DMS114 treated with DMSO at 0.1 percent for 48 hours (cell line): ENCODE measurements around the gene TMEM233.
"Not testable (repeated sequence)": the region's sequence is repeated elsewhere in the genome, so short reads cannot be mapped to it uniquely, and the experiment has no call there.

Experiments used
- DNase-seq: peaks from one replicate; lab custom pipeline; 2025; ENCODE audit not compliant: unreplicated experiment; lab: John Stamatoyannopoulos, UW

Gene TMEM233

DNA sequence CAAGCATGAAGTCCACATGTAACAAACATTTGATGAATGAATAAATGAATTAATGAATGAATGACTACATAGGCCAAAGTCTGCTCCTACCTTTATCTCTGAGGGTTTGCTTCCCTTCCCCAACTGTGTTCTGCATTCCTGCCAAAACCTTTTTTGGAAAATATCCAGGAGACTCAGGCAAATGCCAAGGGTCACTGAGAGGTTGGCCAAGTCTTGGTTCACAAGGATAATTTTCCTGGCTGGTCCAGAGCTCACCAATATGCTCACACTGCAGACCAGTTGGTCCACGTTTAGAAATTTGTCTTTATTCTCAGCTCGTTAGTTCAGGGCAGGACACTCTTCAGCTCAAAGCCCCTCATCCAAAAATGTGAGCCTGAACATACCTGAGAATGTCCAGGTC lies 10.2 kb downstream of the TMEM233 start:
- no peak for DNase-seq

GRCh38 chr12:119609358-119609757 lies 15.8 kb downstream of the TMEM233 start:
- no peak for DNase-seq

GRCh38 chr12:119613319-119613936 lies 19.9 kb downstream of the TMEM233 start:
- no peak for DNase-seq

- no peak for DNase-seq
Measured at GRCh38 chr12:119614705-119615104, 21.1 kb downstream of the TMEM233 start.

- no peak for DNase-seq
Measured at GRCh38 chr12:119615518-119616475, 22.2 kb downstream of the TMEM233 start.

GRCh38 chr12:119618328-119618896 lies 24.8 kb downstream of the TMEM233 start:
- DNase-seq = not testable (repeated sequence)

DNA sequence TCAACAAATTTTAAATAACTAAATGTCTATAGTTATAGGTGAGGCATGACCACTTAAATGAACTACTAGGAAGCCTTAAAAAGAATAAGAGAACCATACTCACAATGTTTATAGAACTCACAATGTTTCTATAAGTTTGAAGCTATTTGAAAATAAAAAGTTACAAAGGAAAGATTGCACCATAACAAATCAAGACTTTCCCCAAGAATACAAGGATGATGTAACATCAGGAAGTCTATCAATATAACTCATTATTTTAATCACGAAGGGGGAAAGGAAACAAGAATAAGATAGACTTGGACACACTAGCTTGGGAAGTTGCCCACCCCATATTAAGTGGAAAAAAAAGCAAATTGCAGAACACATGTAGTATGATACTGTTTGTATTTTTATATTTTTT lies 26.9 kb downstream of the TMEM233 start:
- DNase-seq = no peak

GRCh38 chr12:119621878-119622277 lies 28.3 kb downstream of the TMEM233 start:
- no peak for DNase-seq

DNA sequence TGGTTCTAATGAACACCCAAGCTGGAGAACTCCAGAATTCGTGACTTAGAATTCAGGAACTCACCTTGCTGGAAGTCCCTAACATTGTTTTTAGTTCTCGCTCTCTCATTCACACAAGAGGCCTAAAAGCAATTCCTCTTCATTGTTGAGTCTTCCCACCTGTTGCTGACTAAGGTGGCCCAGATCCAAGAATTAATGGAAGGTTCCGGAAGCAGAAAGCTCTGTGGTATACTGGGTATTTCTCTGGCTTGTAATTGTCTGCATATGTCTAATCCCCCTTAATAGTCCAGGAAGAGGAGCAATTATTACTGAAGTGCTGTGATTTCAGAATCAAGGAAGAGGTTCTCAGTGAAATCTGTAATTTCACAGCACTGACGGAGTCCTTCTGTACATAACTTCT lies 31.4 kb downstream of the TMEM233 start:
- no peak for DNase-seq

DNA sequence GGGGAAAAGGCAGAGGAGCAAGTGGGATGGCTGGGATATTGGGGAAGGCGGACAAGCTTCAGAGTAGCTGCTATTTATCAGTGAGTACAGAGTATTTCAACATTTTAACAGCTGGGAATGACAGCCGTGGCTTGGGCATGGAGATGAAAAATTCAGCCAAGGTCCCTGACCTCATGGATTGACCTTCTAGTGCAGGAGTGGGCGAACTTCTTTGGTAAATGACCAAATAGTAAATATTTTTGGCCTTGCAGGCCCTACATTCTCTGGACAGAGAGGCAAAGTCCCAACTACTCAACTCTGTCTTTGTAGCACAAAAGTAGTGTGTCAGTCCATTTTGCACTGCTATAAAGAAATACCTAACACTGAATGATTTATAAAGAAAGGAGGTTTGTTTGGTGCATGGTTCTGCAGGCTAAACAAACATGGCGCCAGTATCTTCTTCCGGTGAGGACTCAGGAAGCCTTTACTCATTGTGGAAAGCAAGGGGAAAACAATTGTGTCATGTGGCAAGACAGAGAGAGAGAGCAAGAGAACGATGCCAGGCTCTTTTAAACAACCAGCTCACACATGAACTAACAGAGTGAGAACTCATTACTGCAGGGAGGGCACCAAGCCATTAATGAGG lies 33.6 kb downstream of the TMEM233 start:
- no peak for DNase-seq

- no peak for DNase-seq
Measured at GRCh38 chr12:119627686-119628085, 34.1 kb downstream of the TMEM233 start.

DNA sequence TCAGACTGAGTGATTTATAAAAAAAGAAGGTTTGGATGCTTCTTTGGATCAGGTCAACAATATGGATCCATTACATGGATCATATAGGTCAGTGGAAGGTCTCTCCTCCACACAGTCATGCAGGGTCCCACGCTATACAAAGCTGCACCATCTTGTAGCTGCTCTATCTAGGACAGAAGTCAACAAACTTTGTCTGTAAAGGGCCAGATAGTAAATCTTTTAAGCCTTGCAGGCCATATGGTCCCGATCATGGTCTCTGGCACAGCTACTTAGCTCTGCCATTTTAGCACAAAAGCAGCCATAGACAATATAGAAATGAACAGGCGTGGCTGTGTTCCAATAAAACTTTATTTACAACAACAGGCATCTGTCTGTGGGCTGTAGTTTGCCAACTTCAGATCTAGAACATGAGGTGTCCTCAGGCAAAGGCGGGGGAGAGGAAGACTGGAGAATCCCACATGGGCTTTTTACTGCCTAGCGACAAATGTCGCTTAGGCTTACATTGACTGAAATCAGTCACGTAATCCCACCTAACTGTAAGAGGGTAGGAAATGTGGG lies 36.7 kb downstream of the TMEM233 start:
- DNase-seq = no peak

DNA sequence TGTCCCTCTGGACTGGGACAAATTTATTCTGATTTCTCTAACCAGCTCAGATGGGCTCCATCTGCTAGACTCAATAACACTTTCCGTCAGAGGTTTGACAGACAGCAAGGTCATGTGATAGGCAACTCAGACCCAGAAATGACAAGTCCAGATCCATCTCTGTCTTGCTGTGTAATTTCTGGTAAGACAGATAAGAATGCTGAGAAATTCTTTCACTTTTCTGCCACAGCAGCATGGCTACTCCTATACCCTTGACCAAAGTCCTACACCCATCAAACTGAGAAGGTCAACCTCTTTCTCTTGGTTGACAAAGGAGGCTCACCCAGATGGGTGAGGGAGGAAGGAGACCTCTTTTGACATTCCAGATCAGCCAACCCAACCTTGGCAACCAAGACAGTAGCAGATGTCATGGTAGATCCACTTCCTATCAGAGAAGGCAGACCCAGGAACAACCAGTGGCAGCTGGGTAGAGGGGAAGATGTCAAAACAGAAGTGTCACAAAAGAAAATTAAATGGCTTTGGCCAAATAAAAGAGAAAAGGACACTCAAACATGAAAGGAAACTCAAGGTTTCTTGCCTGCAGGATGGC lies 37.5 kb downstream of the TMEM233 start:
- DNase-seq = no peak

- DNase-seq = no peak
Measured at GRCh38 chr12:119631930-119632678, 38.5 kb downstream of the TMEM233 start.

- no peak for DNase-seq
Measured at GRCh38 chr12:119634743-119635142, 41.2 kb downstream of the TMEM233 start.

DNA sequence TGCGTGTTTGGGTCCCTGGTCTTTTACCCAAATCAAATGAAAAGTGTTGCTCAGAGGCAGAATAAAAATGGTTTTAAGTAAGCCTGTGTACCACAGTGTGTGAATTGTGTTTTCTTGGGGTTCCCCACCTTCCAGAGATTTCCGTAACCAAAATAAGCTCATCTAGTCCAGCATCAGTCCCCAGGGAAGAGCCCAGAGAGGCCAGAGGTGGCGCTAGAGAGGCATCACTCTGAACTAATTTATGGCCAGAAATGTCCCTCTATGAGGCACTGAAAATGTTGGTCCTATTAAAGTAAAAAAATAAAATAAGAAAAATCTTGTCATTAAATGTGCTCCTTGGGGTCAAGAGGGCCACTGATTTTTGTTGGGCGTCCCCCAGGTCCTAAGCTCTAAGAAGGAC lies 49.4 kb downstream of the TMEM233 start:
- no peak for DNase-seq

DNA sequence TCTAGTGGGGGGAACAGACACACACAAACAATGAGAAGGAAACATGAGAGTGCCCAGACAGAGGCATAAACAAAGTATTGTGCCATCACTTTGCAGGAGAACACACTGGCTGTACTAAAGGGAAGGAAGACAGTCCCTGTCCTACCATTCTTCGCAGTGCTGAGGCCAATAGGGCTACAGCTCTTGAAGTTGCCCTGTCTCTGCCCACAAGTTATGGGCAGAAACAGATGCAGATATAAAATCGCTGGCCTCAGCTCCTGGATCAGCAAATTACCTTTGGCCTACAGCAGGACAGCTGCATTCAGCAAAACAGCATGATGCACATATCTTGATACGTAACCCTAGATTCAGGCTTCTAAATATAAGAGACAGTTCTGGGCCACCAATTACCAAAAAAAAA lies 51.4 kb downstream of the TMEM233 start:
- DNase-seq = no peak

DNA sequence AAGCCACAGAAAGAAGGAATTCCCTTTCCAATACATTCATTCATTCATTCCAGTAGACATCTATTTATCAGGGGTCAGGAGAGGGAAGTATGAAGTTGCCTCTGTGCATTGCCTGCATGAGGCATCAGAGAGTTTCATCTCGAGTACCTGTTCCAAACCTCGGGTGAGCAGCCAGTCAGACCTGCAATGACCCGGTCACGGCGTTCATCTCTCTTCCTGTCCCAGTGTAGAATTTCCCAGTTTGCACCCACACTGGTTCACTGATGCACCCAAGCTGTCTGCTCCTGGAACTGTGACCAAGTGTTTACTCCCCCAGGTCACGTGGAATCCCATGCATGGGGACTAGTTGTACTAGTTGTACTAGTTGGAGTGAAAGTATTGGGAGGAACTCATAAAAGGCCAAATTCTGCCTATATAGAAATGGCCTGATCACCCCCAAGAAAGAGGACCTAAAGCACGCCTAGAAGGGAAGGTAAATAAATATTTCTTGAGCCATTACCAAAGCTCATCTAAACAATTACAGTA lies 52.0 kb downstream of the TMEM233 start:
- DNase-seq = no peak

GRCh38 chr12:119649202-119649808 lies 55.7 kb downstream of the TMEM233 start:
- DNase-seq = no peak

DNA sequence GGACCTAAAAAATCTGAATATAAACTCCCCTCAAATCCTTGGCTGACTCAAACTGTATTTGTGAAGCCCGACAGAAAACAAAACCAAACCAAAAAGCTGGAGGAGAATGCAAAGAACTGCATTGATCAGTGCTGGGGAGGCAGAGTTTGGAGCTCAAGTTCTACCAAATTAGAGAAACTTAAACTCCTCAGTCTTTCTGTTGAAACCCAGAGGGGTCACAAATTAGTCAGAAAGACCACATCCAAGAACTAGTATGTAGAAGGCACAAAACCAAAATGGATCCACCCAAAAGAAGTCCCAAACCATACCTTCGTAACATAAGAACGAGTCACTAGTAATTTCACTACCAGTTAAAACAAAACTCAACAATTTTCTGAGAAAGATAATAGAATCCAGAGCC lies 59.1 kb downstream of the TMEM233 start:
- DNase-seq = no peak
